BJ (cell line): ENCODE data around the gene GPR62. TPM values are rescaled to one million over a fixed set of nuclear protein-coding genes. Genes with fewer than 3 reads are reported as not detected.
A peak's percentile ranks its signal among the peaks of the same experiment; 100 is the strongest.

Experiments used
- CTCF ChIA-PET: fragments of 350-600 bp; formaldehyde crosslinking; extraction: SDS; loops from one replicate; lab custom pipeline; 2021; ENCODE audit warnings: antibody characterized with exemption, inconsistent platforms; lab: Yijun Ruan, JAX
- POLR2A ChIA-PET: fragments of 300-600 bp; sonication (Branson Sonifier 250); formaldehyde crosslinking; extraction: SDS; loops from one replicate; lab custom pipeline; 2021; ENCODE audit warnings: antibody characterized with exemption; lab: Charles Lee
- DNase-seq: peaks from one replicate; pipeline ENCODE4 v3.0.0-alpha.2; 2011; ENCODE audit warnings: low read depth
- H3K27me3 ChIP-seq: 2 replicates; pipeline ENCODE4 v1.6.0; 2011; ENCODE audit warnings: low read length; ENCODE audit not compliant: control insufficient read depth, insufficient read depth
- H3K36me3 ChIP-seq: 2 replicates; pipeline ENCODE4 v1.5.1; 2011; ENCODE audit warnings: low read length; ENCODE audit not compliant: control insufficient read depth, insufficient read depth
- H3K4me3 ChIP-seq: 2 replicates; pipeline ENCODE4 v1.5.1; 2011; ENCODE audit warnings: low read depth, mild to moderate bottlenecking, control low read depth, low read length
- polyA plus RNA-seq: library from polyadenylated mRNA; depleted of rRNA; stranded (reverse); fragments of >200 nt; gene quantifications from 2 replicates; pipeline ENCODE4 v1.2.3, GENCODE V29; 2011
- TF ChIP-seq, protein P1 (sequence below): IDR thresholded peaks from 2 replicates; pipeline ENCODE4 v1.5.1; 2011; ENCODE audit warnings: low read depth, mild to moderate bottlenecking, control low read depth, inconsistent platforms, low read length, moderate library complexity; ENCODE audit not compliant: insufficient read depth

GPR62 gene
- polyA plus RNA-seq, 1 experiment, result not detected

DNA sequence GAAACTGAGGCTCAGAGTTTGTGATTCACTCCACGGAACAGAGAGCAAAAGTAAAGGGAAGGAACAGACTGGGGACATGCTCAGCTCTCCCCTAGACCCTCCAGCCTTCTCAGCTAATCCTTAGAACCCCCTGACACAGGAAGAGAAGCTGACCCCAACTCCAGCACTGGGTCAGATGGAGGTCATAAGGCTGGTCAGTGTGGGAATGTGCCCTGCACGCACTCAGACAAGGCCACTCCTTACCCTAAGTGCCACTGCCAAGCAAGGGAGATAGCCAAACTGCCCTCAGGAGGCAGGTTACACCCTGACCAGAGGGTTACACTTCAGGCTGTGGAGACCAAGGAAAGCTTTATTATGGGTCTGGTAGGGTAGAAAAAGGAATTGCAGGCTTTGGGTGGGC is 39.3 kb downstream of the GPR62 start:
- Histone ChIP-seq H3K36me3 (peaks cover 19% of the 10 kb centered on the region), H3K27me3 (no peaks in the 10 kb centered on the region), H3K4me3 (peak overlapping the region; percentile 91)
- ChIA-PET POLR2A (no interaction called here), CTCF (interaction anchor here (0.8 to 2.8 kb wide), 8 partner anchors 10 to 226 kb away, joined by 3 to 14 read pairs (median 4); partner anchors contain the start of genes ABHD14B and ACY1)
- TF ChIP-seq, protein P1, sequence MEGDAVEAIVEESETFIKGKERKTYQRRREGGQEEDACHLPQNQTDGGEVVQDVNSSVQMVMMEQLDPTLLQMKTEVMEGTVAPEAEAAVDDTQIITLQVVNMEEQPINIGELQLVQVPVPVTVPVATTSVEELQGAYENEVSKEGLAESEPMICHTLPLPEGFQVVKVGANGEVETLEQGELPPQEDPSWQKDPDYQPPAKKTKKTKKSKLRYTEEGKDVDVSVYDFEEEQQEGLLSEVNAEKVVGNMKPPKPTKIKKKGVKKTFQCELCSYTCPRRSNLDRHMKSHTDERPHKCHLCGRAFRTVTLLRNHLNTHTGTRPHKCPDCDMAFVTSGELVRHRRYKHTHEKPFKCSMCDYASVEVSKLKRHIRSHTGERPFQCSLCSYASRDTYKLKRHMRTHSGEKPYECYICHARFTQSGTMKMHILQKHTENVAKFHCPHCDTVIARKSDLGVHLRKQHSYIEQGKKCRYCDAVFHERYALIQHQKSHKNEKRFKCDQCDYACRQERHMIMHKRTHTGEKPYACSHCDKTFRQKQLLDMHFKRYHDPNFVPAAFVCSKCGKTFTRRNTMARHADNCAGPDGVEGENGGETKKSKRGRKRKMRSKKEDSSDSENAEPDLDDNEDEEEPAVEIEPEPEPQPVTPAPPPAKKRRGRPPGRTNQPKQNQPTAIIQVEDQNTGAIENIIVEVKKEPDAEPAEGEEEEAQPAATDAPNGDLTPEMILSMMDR, result no peak
- no peak for DNase-seq

DNA sequence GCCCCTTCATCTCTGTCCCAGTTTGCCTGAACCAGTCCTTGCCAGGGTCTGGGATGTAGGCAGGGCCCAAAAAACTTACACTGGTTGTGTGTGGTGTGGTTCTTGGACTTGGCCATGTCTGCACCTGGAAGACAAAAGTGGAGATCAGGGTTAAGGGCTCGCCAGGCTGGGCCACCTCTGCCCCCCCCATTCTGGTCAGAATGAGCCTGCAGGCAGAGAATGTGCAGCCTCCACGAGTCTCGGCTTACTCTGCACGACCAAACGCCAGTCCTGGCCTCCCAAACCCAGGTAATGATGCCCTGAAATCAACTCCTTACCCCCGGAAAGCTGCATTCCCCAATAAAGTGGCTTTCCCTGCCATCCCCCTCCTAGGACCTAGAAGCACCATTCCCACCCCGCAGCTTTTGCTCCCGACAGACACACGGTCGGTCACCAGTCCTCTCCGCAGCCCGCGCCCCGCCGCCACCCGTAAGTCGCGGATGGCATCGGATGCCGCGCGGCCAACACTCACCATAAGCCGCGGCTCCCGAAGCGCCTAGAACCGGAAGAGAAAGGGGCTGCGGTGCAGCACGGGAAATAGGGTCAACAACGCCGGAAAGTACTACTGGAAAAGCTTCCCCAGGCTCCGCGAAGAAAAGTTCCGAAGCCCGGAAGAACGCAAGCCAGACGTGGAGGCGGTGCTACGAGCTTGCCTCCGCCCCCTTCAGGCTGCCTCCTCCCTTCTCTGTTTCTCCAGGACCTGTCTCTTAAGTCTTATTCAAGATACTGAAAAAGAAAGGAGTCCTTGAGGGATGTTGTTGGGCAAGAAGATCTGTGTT is 40.4 kb downstream of the GPR62 start, which contains the start of gene RPL29:
Gene RPL29, minus strand, starts transcription at position 550 of the 818 bp plus-strand sequence. Its CDS starts 434 bp downstream, at position 116.
- POLR2A ChIA-PET, result interaction anchor here (0.8 kb wide), 1 partner anchor 54 kb away, joined by 6 read pairs; the partner anchor contains the start of gene RRP9
- Histone ChIP-seq H3K36me3 (peaks cover 19% of the 10 kb centered on the region), H3K27me3 (no peaks in the 10 kb centered on the region), H3K4me3 (peak within 1 kb of the TSS; percentile 91)
- TF ChIP-seq, protein P1, result no peak
- DNase-seq, result peak; percentile 76
- CTCF ChIA-PET, result interaction anchor here (0.6 to 2.8 kb wide), 13 partner anchors 9 to 225 kb away, joined by 3 to 14 read pairs (median 3); partner anchors contain the start of genes ABHD14B, ACY1 and RRP9

DNA sequence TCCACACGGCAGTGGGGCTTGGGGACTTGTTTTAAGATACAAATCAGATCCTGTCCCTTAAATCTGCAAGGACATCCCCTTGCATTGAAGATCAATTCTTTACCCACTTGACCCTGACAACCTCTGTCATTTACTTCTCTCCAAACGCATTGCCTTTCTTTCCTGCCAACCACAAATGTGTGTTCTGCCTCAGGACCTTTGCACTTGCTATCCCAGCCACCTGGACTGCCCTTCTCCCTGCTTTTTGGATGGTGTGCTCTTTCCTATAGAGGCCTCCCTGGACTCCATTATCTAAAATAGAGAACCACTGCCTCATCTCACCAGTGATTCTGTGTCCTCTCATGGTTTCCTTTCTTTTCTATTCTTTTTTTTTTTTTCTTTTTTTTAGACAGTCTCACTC is 42.0 kb downstream of the GPR62 start:
- Histone ChIP-seq H3K36me3 (peaks cover 15% of the 10 kb centered on the region), H3K4me3 (no peak overlapping the region), H3K27me3 (no peaks in the 10 kb centered on the region)
- DNase-seq, result no peak
- TF ChIP-seq, protein P1, result no peak
- ChIA-PET POLR2A (no interaction called here), CTCF (interaction anchor here (2.3 kb wide), 1 partner anchor 56 kb away, joined by 9 read pairs; no protein-coding TSS in a partner anchor)

DNA sequence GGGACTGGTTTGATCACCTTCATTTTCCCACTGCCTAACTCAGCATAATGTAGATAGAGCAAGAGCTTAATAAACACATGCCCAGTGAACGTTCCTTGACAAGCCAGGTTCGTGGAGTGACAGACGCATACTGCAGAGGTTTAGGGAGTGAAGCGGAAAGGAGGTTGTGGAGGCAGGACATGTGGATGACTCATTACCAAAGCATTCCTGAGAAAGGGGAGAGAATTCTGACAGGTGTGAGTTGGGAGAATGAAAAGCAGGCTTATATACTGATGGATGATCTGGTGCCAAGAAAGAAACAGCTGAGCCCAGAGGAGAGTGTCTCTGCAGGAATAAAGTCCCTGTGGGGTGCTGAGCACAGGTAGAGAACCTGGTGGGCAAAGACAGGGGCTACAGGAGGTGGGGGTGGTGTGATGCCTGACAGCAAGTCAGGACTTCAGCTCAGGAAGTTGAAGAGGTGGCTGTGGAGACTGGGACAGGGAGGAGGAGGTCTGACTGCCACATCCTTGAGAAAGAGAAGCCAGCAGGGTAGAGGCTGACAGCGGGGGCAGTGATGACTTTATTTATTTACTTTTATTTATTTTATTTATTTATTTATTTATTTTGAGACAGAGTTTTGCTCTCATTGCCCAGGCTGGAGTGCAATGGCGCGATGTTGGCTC is 42.9 kb downstream of the GPR62 start:
- peaks cover 10% of the 10 kb centered on the region for H3K36me3 ChIP-seq
- H3K4me3 ChIP-seq, result no peak overlapping the region
- ChIA-PET CTCF (interaction anchor here (0.7 to 2.3 kb wide), 4 partner anchors 55 to 147 kb away, joined by 4 to 9 read pairs (median 6); partner anchors contain the start of genes PARP3 and RRP9), POLR2A (no interaction called here)
- no peaks in the 10 kb centered on the region for H3K27me3 ChIP-seq
- TF ChIP-seq, protein P1, result no peak
- DNase-seq, result no peak
